H1 (cell line): ENCODE measurements around the gene DAP. TPM values are rescaled to one million over a fixed set of nuclear protein-coding genes. Genes with fewer than 3 reads are reported as not detected.

ENCODE experiments used
- EP300 ChIP-seq, 2 experiments: IDR thresholded peaks; 1 replicate in 1 of 2; 2 replicates in 1 of 2; pipeline ENCODE4 v1.6.1; 2011 to 2012; ENCODE audit warnings: low read depth in 2 of 2, low read length in 2 of 2, mild to moderate bottlenecking in 2 of 2, borderline replicate concordance in 1 of 2, inconsistent platforms in 1 of 2, moderate library complexity in 1 of 2
- SIN3A ChIP-seq, 2 experiments: IDR thresholded peaks in 1 of 2; conservative IDR thresholded peaks in 1 of 2; 2 replicates each; pipeline ENCODE4 v1.6.1; 2011 to 2012; ENCODE audit warnings: low read length in 2 of 2, improper control_type of control experiment in 1 of 2, low read depth in 1 of 2, mild to moderate bottlenecking in 1 of 2
- polyA plus RNA-seq, 7 experiments: library from polyadenylated mRNA; depleted of rRNA in 3 of 7; stranded (reverse) in 5 of 7; unstranded in 2 of 7; fragments of >200 nt in 5 of 7; fragments of 200-250 nt in 2 of 7; gene quantifications; 1 replicate in 5 of 7; 2 replicates in 1 of 7; 4 replicates in 1 of 7; pipeline versions ENCODE4 v1.2.1 to v1.2.3, GENCODE V29; 2011 to 2013; ENCODE audit warnings: missing spikeins in 2 of 7, mixed read lengths in 2 of 7
- total RNA-seq: library from RNA; stranded (reverse); fragmentation: NEBNext Ultra II Directional; extraction: Animal tissue kit (Norgen Biotek cat#: 25700); gene quantifications from 2 replicates; pipeline ENCODE4 v1.2.1, GENCODE V29; 2021

Gene DAP
- total and polyA plus RNA-seq, 2 of the 8 experiments (the other 6 are each of a cell fraction or from before 2014, with no cell fraction given), result 26.2 to 44.4 TPM

DNA sequence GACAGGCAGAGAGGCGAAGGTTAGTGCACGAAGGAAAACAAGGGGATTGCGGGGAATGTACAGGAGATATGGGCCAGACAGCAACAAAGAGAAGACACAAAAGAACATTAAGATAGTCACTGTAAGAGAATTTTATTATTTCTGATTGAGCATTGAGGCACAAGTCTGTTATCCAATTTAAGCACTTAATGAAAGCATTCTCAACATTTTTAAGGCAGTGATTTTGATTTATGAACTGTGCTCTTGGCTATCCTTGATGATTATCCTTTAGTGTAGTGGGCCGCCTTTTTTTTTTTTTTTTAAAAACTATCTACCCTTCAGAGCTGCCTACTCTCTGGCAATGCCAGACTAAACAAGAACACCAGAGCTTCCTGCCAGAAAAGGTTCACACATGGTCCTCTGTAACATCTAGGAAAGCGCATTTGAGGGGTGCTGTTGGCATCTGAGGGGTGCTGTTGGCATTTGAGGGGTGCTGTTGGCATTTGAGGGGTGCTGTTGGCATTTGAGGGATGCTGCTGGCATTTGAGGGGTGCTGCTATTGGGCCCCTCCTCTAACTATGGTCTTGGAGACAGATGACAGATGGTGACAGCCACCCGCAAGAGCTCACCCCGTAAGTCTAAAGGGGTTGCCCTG is 3.0 kb downstream of the DAP start (continued):
- TF ChIP-seq EP300 (IDR thresholded peaks at IDR 0.05; ENCODE audit: borderline replicate concordance in 1 of 2, low read depth in 2 of 2, low read length in 2 of 2) (no peak), SIN3A (conservative IDR thresholded peaks at IDR 0.05 in 1 of 2, IDR thresholded peaks at IDR 0.05 in 1 of 2; ENCODE audit: low read depth in 1 of 2, low read length in 2 of 2) (no peak)
- TF ChIP-seq, all 59 proteins: peak for 0
